Fibroblast of lung (primary cell): ENCODE measurements around the gene KIF21B. TPM values are rescaled to one million over a fixed set of nuclear protein-coding genes. Genes with fewer than 3 reads are reported as not detected.

Experiments
- DNase-seq, 2 donors: peaks; one replicate each; pipeline versions ENCODE4 v3.0.0 to v3.0.0-alpha.2; 2010; ENCODE audit warnings: low read depth in 2 of 2
- H2AFZ ChIP-seq: 2 replicates; pipeline ENCODE4 v1.5.1; 2012; ENCODE audit warnings: low read length, control low read depth, inconsistent platforms
- H3K27ac ChIP-seq: 2 replicates; pipeline ENCODE4 v1.5.1; 2011; ENCODE audit warnings: low read length, control low read depth; ENCODE audit not compliant: insufficient read depth
- H3K27me3 ChIP-seq: 2 replicates; pipeline ENCODE4 v1.5.1; 2011; ENCODE audit warnings: mild to moderate bottlenecking, low read length; ENCODE audit not compliant: control insufficient read depth, insufficient read depth
- H3K36me3 ChIP-seq: 2 replicates; pipeline ENCODE4 v1.5.1; 2011; ENCODE audit warnings: low read length; ENCODE audit not compliant: control insufficient read depth, insufficient read depth
- H3K4me1 ChIP-seq: 2 replicates; pipeline ENCODE4 v1.5.1; 2011; ENCODE audit warnings: low read length; ENCODE audit not compliant: control insufficient read depth, insufficient read depth; ENCODE audit errors: extremely low read depth
- H3K4me2 ChIP-seq: 2 replicates; pipeline ENCODE4 v1.5.1; 2011; ENCODE audit warnings: low read length, control low read depth; ENCODE audit not compliant: insufficient read depth; ENCODE audit errors: extremely low read depth
- H3K4me3 ChIP-seq, 4 experiments: fragments of 200-600 bp in 1 of 4; sonication (generic) in 1 of 4; replicated peaks in 1 of 4; 2 replicates each; pipeline ENCODE4 v1.5.1; 2011 to 2016; ENCODE audit warnings: low read length in 4 of 4, low read depth in 3 of 4, mild to moderate bottlenecking in 3 of 4, control low read depth in 2 of 4, inconsistent platforms in 1 of 4, mixed read lengths in 1 of 4; ENCODE audit not compliant: insufficient read depth in 1 of 4; ENCODE audit errors: control extremely low read depth in 1 of 4
- H3K79me2 ChIP-seq: 2 replicates; pipeline ENCODE4 v1.5.1; 2012; ENCODE audit warnings: mild to moderate bottlenecking, low read length, inconsistent platforms; ENCODE audit not compliant: control insufficient read depth, insufficient read depth
- H3K9ac ChIP-seq: 2 replicates; pipeline ENCODE4 v1.5.1; 2011; ENCODE audit warnings: mild to moderate bottlenecking, low read length, control low read depth; ENCODE audit not compliant: insufficient read depth
- H3K9me3 ChIP-seq: 2 replicates; pipeline ENCODE4 v1.5.1; 2012; ENCODE audit warnings: low read depth, low read length; ENCODE audit not compliant: control insufficient read depth, insufficient read depth
- H4K20me1 ChIP-seq: 2 replicates; pipeline ENCODE4 v1.5.1; 2011; ENCODE audit warnings: low read length; ENCODE audit not compliant: control insufficient read depth, insufficient read depth; ENCODE audit errors: extremely low read depth
- CTCF ChIP-seq, 2 donors: IDR thresholded peaks in 1 of 2; conservative IDR thresholded peaks in 1 of 2; 1 replicate in 1 of 2; 2 replicates in 1 of 2; pipeline ENCODE4 v1.5.1; 2011 to 2012; ENCODE audit warnings: low read length in 2 of 2, control low read depth in 1 of 2, inconsistent platforms in 1 of 2, low read depth in 1 of 2, mild to moderate bottlenecking in 1 of 2
- EZH2 ChIP-seq: IDR thresholded peaks from 2 replicates; pipeline ENCODE4 v1.5.1; 2012; ENCODE audit warnings: low read length, control low read depth, mild to moderate bottlenecking; ENCODE audit errors: missing control alignments
- polyA plus RNA-seq, 2 donors: library from polyadenylated mRNA; depleted of rRNA in 1 of 2; stranded (reverse) in 1 of 2; unstranded in 1 of 2; fragments of >200 nt; gene quantifications; 2 replicates each; pipeline ENCODE4 v1.2.1, GENCODE V29; 2011 to 2012; ENCODE audit warnings: missing spikeins in 1 of 2
- total RNA-seq: library from RNA; depleted of rRNA; stranded (reverse); fragments of >200 nt; gene quantifications from 2 replicates; pipeline ENCODE4 v1.2.1, GENCODE V29; 2014

The KIF21B gene
- total and polyA plus RNA-seq, 2 donors (not counting 1 experiment from before 2014, with no cell fraction given), result under 0.01 to 0.08 TPM

DNA sequence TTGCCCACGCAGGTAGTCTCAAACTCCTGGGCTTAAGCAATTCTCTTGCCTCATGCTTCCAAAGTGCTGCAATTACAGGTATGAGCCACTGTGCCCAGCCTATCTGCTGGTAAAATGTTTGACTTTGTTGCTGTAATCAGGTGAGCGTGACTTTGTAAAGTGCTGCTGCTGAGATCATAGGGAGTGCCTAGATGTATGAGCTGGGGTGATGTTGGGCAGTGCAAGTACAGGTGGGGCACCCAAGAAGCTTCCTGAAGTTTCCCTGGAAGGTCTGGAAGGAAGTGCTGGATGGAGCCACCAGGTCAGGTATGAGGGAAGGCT, 43.1 kb downstream of the KIF21B start:
- Histone ChIP-seq H3K27ac (no peak overlapping the region), H3K9me3 (no peaks in the 10 kb centered on the region), H3K4me2 (no peak overlapping the region), H3K27me3 (peaks cover 3% of the 10 kb centered on the region), H3K9ac (no peak overlapping the region), H3K79me2 (no peaks in the 10 kb centered on the region), H4K20me1 (no peaks in the 10 kb centered on the region), H3K36me3 (no peaks in the 10 kb centered on the region), H3K4me3 (no peak overlapping the region), H2AFZ (no peak overlapping the region), H3K4me1 (no peaks in the 10 kb centered on the region)
- TF ChIP-seq CTCF (conservative IDR thresholded peaks at IDR 0.05 in 1 of 2, IDR thresholded peaks at IDR 0.05 in 1 of 2; ENCODE audit: low read depth in 1 of 2, low read length in 2 of 2) (no peak), EZH2 (no peak)
- DNase-seq, result no peak

DNA sequence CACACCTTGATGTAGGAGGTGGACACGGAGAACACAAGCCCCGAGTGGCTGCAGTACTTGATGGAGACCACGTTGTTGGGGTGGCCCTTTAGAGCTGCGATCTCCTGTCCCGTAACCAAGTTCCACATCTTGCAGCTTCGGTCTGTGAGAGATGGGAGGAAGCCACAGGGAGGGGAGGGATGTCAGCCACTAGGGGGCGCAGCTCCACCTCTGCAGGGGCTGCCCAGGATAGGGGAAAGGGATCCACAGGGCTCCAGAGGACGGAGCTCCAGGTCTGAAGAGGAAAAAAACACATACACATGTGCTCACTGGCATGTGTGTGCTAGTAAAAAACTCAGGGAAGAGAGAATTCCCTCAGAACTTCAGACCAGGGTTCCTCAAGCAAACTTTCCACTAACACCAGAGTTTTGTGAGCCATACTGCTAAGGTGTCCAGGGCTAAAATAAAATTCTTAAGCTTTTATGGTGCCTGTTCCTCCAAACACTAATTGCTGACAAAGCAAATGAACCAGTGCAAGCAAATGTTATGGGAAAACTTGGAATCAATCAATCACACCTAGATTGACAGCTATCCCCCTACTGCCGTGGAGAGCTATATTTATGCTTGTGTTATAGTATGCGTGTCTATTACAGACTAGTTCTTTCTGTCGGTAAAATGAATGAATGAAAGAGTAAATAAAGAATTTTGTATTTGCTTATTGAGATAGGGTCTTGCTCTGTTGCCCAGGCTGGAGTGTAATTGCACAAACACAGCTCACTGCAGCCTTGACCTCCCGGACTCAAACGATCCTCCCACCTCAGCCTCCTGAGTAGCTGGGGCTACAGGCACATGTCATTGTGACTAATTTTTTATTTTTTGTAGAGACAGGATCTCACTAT, 43.7 kb downstream of the KIF21B start:
- H3K4me3 ChIP-seq, result no peak overlapping the region
- no peak for TF ChIP-seq EZH2
- TF ChIP-seq CTCF (conservative IDR thresholded peaks at IDR 0.05 in 1 of 2, IDR thresholded peaks at IDR 0.05 in 1 of 2; ENCODE audit: low read depth in 1 of 2, low read length in 2 of 2), result peak in 1 of 2 donors; percentile 44
- peaks cover 3% of the 10 kb centered on the region for H3K27me3 ChIP-seq
- H3K79me2 ChIP-seq, result no peaks in the 10 kb centered on the region
- H3K9ac ChIP-seq, result no peak overlapping the region
- H3K27ac ChIP-seq, result no peak overlapping the region
- no peaks in the 10 kb centered on the region for H4K20me1 ChIP-seq
- no peaks in the 10 kb centered on the region for H3K4me1 ChIP-seq
- no peak overlapping the region for H2AFZ ChIP-seq
- DNase-seq, result peak; percentile 6 to 11
- no peak overlapping the region for H3K4me2 ChIP-seq
- H3K36me3 ChIP-seq, result no peaks in the 10 kb centered on the region
- H3K9me3 ChIP-seq, result no peaks in the 10 kb centered on the region

- Histone ChIP-seq H3K9me3 (no peaks in the 10 kb centered on the region), H3K4me2 (no peak overlapping the region), H3K9ac (no peak overlapping the region), H3K36me3 (no peaks in the 10 kb centered on the region), H4K20me1 (no peaks in the 10 kb centered on the region), H3K4me1 (no peaks in the 10 kb centered on the region), H3K4me3 (no peak overlapping the region), H2AFZ (no peak overlapping the region), H3K27me3 (peaks cover 3% of the 10 kb centered on the region), H3K79me2 (no peaks in the 10 kb centered on the region), H3K27ac (no peak overlapping the region)
- DNase-seq, result no peak
- TF ChIP-seq EZH2, result no peak
- no peak for TF ChIP-seq CTCF (conservative IDR thresholded peaks at IDR 0.05 in 1 of 2, IDR thresholded peaks at IDR 0.05 in 1 of 2; ENCODE audit: low read depth in 1 of 2, low read length in 2 of 2)
These were observed 46.3 kb downstream of the KIF21B start for GRCh38 chr1:200977071-200977754.
